CD4-positive, alpha-beta T cell (primary cell): ENCODE results near the gene SPATA21. TPM values are rescaled to one million over a fixed set of nuclear protein-coding genes. Genes with fewer than 3 reads are reported as not detected.
A peak's percentile ranks its signal among the peaks of the same experiment; 100 is the strongest.

ENCODE experiments used
- ATAC-seq: fragments of 200-7000 bp; cut with Tn5 transposase; one replicate; pipeline ENCODE4 v1.10.0; 2022; ENCODE audit warnings: mild to moderate bottlenecking; ENCODE audit not compliant: poor library complexity
- CTCF ChIA-PET: fragments of 350-600 bp; sonication (Branson Sonifier 250); formaldehyde crosslinking; loops from one replicate; lab custom pipeline; 2021; ENCODE audit warnings: antibody characterized with exemption, inconsistent platforms; lab: Charles Lee
- POLR2A ChIA-PET: fragments of 350-600 bp; sonication (Branson Sonifier 250); formaldehyde crosslinking; loops from one replicate; lab custom pipeline; 2021; ENCODE audit warnings: antibody characterized with exemption, inconsistent platforms; lab: Charles Lee
- DNase-seq, 14 experiments: peaks; one replicate each; pipeline ENCODE4 v3.0.0-alpha.2; 2013 to 2020; ENCODE audit warnings: mixed read lengths in 2 of 14
- H3K27ac ChIP-seq, 2 donors: one replicate each; pipeline versions ENCODE4 v1.5.1 to v1.7.0; 2013; ENCODE audit warnings: low read length in 2 of 2, low read depth in 1 of 2, mild to moderate bottlenecking in 1 of 2
- H3K27me3 ChIP-seq, 2 experiments: 1 replicate in 1 of 2; 2 replicates in 1 of 2; pipeline versions ENCODE4 v1.6.1 to v1.7.0; 2013; ENCODE audit warnings: low read length in 2 of 2, control low read depth in 1 of 2, mild to moderate bottlenecking in 1 of 2, moderate library complexity in 1 of 2; ENCODE audit not compliant: insufficient read depth in 2 of 2, control insufficient read depth in 1 of 2
- H3K36me3 ChIP-seq: one replicate; pipeline ENCODE4 v1.6.1; 2013; ENCODE audit warnings: low read length, control low read depth; ENCODE audit not compliant: insufficient read depth
- H3K4me1 ChIP-seq: one replicate; pipeline ENCODE4 v1.6.1; 2013; ENCODE audit warnings: low read length, control low read depth; ENCODE audit not compliant: insufficient read depth
- H3K4me3 ChIP-seq: one replicate; pipeline ENCODE4 v1.5.1; 2013; ENCODE audit warnings: mild to moderate bottlenecking, low read length, moderate library complexity
- H3K9me3 ChIP-seq, 2 experiments: 1 replicate in 1 of 2; 2 replicates in 1 of 2; pipeline versions ENCODE4 v1.6.1 to v1.7.0; 2013; ENCODE audit warnings: low read length in 2 of 2, mild to moderate bottlenecking in 2 of 2, control low read depth in 1 of 2, moderate library complexity in 1 of 2; ENCODE audit not compliant: control insufficient read depth in 1 of 2, insufficient read depth in 1 of 2
- H3K27ac Mint-ChIP-seq: one replicate; pipeline ENCODE4 v1.8.0; 2020; ENCODE audit warnings: mixed read lengths
- H3K27me3 Mint-ChIP-seq: one replicate; pipeline ENCODE4 v1.8.0; 2021; ENCODE audit warnings: mixed read lengths
- H3K36me3 Mint-ChIP-seq: one replicate; pipeline ENCODE4 v1.8.0; 2021; ENCODE audit warnings: low read depth, mixed read lengths
- H3K4me1 Mint-ChIP-seq: one replicate; pipeline ENCODE4 v1.8.0; 2021; ENCODE audit warnings: low read depth, mixed read lengths
- H3K4me3 Mint-ChIP-seq: one replicate; pipeline ENCODE4 v1.8.0; 2020; ENCODE audit warnings: mild to moderate bottlenecking, mixed read lengths
- H3K9me3 Mint-ChIP-seq: one replicate; pipeline ENCODE4 v1.8.0; 2020; ENCODE audit warnings: mixed read lengths
- intact Hi-C, 2 experiments: fragments of 100-400 bp; cut with DNase I in 1 of 2; cut with micrococcal nuclease in 1 of 2; formaldehyde crosslinking; loops; one replicate each; pipeline versions ENCODE4 v1.15.1 to v1.9.0; 2023 to 2025; cut with DNase I, micrococcal nuclease
- total RNA-seq, 174 experiments: library from RNA in 2 of 174; stranded (reverse) in 2 of 174; gene quantifications; one replicate each; pipeline ENCODE4 v1.2.3 and lab custom pipeline; 2021 to 2026
- TF ChIP-seq, protein P1 (sequence below): fragments of 200-600 bp; IDR thresholded peaks from one replicate; pipeline ENCODE4 v1.8.0; 2022; ENCODE audit warnings: antibody characterized with exemption, mild to moderate bottlenecking

Gene SPATA21
- total RNA-seq, 2 experiments from 2014 or later = not detected

DNA sequence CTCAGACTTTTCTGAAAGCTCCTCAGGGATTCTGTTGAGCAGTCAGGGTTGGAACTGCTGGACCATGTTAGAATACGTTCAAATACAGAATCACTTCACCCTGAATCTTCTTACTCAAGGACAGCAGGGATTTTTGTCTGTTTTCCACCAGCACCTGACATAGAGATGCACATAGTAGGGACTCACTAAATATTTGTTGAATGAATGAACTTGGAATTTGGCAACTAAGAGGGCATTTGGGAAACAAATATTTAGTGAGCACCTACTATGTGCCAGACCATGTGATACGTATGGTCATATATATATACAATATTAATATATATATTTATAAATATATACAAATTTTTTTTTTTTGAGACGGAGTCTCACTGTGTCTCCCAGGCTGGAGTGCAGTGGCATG is 80.4 kb downstream of the SPATA21 start:
- no peaks in the 10 kb centered on the region for H3K36me3 Mint-ChIP-seq
- ATAC-seq = no peak
- CTCF ChIA-PET = no interaction called here

GRCh38 chr1:16354619-16355018 is 82.6 kb downstream of the SPATA21 start:
- Mint-ChIP-seq H3K4me3 (peak overlapping the region; percentile 58), H3K27ac (no peak overlapping the region)

More for the DNA sequence above, 80.4 kb downstream of the SPATA21 start:
- H3K27ac Mint-ChIP-seq = no peak overlapping the region
- no peaks in the 10 kb centered on the region for H3K27me3 ChIP-seq
- POLR2A ChIA-PET = no interaction called here
- H3K9me3 Mint-ChIP-seq = no peaks in the 10 kb centered on the region
- H3K4me3 Mint-ChIP-seq = no peak overlapping the region
- peaks cover 10% of the 10 kb centered on the region for H3K4me1 ChIP-seq
- no peaks in the 10 kb centered on the region for H3K27me3 Mint-ChIP-seq
- TF ChIP-seq, protein P1, sequence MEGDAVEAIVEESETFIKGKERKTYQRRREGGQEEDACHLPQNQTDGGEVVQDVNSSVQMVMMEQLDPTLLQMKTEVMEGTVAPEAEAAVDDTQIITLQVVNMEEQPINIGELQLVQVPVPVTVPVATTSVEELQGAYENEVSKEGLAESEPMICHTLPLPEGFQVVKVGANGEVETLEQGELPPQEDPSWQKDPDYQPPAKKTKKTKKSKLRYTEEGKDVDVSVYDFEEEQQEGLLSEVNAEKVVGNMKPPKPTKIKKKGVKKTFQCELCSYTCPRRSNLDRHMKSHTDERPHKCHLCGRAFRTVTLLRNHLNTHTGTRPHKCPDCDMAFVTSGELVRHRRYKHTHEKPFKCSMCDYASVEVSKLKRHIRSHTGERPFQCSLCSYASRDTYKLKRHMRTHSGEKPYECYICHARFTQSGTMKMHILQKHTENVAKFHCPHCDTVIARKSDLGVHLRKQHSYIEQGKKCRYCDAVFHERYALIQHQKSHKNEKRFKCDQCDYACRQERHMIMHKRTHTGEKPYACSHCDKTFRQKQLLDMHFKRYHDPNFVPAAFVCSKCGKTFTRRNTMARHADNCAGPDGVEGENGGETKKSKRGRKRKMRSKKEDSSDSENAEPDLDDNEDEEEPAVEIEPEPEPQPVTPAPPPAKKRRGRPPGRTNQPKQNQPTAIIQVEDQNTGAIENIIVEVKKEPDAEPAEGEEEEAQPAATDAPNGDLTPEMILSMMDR = no peak
- H3K4me3 ChIP-seq = no peak overlapping the region
- intact Hi-C loops = no loop called here
- H3K36me3 ChIP-seq = no peaks in the 10 kb centered on the region
- peaks cover 10% of the 10 kb centered on the region for H3K4me1 Mint-ChIP-seq
- DNase-seq = no peak
- no peak overlapping the region for H3K27ac ChIP-seq
- H3K9me3 ChIP-seq = no peaks in the 10 kb centered on the region

GRCh38 chr1:16352842-16353535 is 84.2 kb downstream of the SPATA21 start:
- Histone ChIP-seq H3K27me3 (no peaks in the 10 kb centered on the region), H3K36me3 (no peaks in the 10 kb centered on the region), H3K9me3 (no peaks in the 10 kb centered on the region), H3K27ac (peak overlapping the region; percentile 83 to 89), H3K4me3 (peak overlapping the region; percentile 97), H3K4me1 (peaks cover 25% of the 10 kb centered on the region)
- Mint-ChIP-seq H3K4me1 (peaks cover 32% of the 10 kb centered on the region), H3K36me3 (peaks cover 9% of the 10 kb centered on the region), H3K27me3 (no peaks in the 10 kb centered on the region), H3K9me3 (no peaks in the 10 kb centered on the region), H3K4me3 (peak overlapping the region; percentile 97), H3K27ac (peak overlapping the region; percentile 93)
- CTCF ChIA-PET = interaction anchor here (0.6 to 3.8 kb wide), 9 partner anchors 11 to 527 kb away, joined by 3 to 51 read pairs (median 4); partner anchors contain the start of gene NECAP2
- POLR2A ChIA-PET = interaction anchor here (0.6 to 3.0 kb wide), 11 partner anchors 10 to 552 kb away, joined by 3 to 37 read pairs (median 4); partner anchors contain the start of genes NECAP2, SPEN and SZRD1
- no peak for ATAC-seq
- peak in 3 of 14 experiments; percentile 25 to 42 (median 35) for DNase-seq
- TF ChIP-seq, protein P1 = no peak
- intact Hi-C loops = loop anchor here (1.0 to 5.0 kb wide), 8 partner anchors 10 to 826 kb away; partner anchors contain the start of genes DNAJC16 (in 1 of the 2), NECAP2 (in 1 of the 2), SPEN (in 1 of the 2) and SZRD1 (in 1 of the 2)

More at GRCh38 chr1:16354619-16355018, 82.6 kb downstream of the SPATA21 start:
- Histone ChIP-seq H3K9me3 (no peaks in the 10 kb centered on the region), H3K4me3 (no peak overlapping the region), H3K4me1 (peaks cover 19% of the 10 kb centered on the region), H3K27ac (no peak overlapping the region), H3K36me3 (no peaks in the 10 kb centered on the region), H3K27me3 (no peaks in the 10 kb centered on the region)
- no peak for DNase-seq
- POLR2A ChIA-PET = interaction anchor here (2.0 kb wide), 1 partner anchor 13 kb away, joined by 6 read pairs; the partner anchor contains the start of gene SZRD1
- CTCF ChIA-PET = interaction anchor here (3.8 kb wide), 1 partner anchor 10 kb away, joined by 51 read pairs; no protein-coding TSS in a partner anchor
- Mint-ChIP-seq H3K9me3 (no peaks in the 10 kb centered on the region), H3K4me1 (peaks cover 29% of the 10 kb centered on the region), H3K36me3 (peaks cover 9% of the 10 kb centered on the region), H3K27me3 (no peaks in the 10 kb centered on the region)
- intact Hi-C loops = loop anchor here in 1 of 2 experiments (5.0 kb wide), 5 partner anchors 88 to 827 kb away; partner anchors contain the start of genes DNAJC16, NECAP2 and SPEN
- no peak for ATAC-seq
- TF ChIP-seq, protein P1 = no peak
